GM12878 (cell line): Measurements from ENCODE around the gene SRCIN1. TPM values are rescaled to one million over a fixed set of nuclear protein-coding genes. Genes with fewer than 3 reads are reported as not detected.

ENCODE experiments used
- ATAC-seq: fragments of 200-7000 bp; cut with Tn5 transposase; 3 replicates; pipeline ENCODE4 v1.9.1; 2020; ENCODE audit warnings: mild to moderate bottlenecking, moderate library complexity
- BruUV-seq: library from RNA; stranded (reverse); fragments of 400-500 nt; replicated peaks from 2 replicates; lab custom pipeline; 2021; lab: Mats Ljungman, UMichigan
- CTCF ChIA-PET: fragments of 300-600 bp; sonication (Branson Sonifier 250); formaldehyde crosslinking; extraction: SDS; loops from one replicate; lab custom pipeline; 2021; ENCODE audit warnings: inconsistent platforms; lab: Yijun Ruan, JAX
- POLR2A ChIA-PET: fragments of 350-600 bp; formaldehyde crosslinking; extraction: SDS; loops from one replicate; lab custom pipeline; 2021; ENCODE audit warnings: inconsistent platforms; lab: Charles Lee
- RAD21 ChIA-PET: fragments of 300-600 bp; sonication (Branson Sonifier 250); formaldehyde crosslinking; loops from one replicate; lab custom pipeline; 2023; ENCODE audit warnings: antibody characterized with exemption; ENCODE audit not compliant: unreplicated experiment; lab: Charles Lee
- SMC1A ChIA-PET: fragments of 300-600 bp; sonication (Branson Sonifier 250); formaldehyde crosslinking; loops from one replicate; lab custom pipeline; 2023; ENCODE audit not compliant: unreplicated experiment, uncharacterized antibody; lab: Charles Lee
- DNase-seq: peaks from one replicate; pipeline ENCODE4 v3.0.0-alpha.2; 2011; ENCODE audit warnings: low read depth, low spot score
- FAIRE-seq: peaks from 3 replicates; lab custom pipeline; 2011; peaks lifted over from hg19 to GRCh38; lab: Jason Lieb, UNC
- H2AFZ ChIP-seq: 2 replicates; pipeline ENCODE4 v1.6.0; 2011; ENCODE audit warnings: low read depth, low read length, control low read depth; ENCODE audit not compliant: control insufficient read depth
- H3K27ac ChIP-seq: 2 replicates; pipeline ENCODE4 v1.5.1; 2011; ENCODE audit warnings: control low read depth; ENCODE audit not compliant: control insufficient read depth, insufficient read depth
- H3K27me3 ChIP-seq, 2 experiments: replicated peaks in 1 of 2; 2 replicates each; pipeline versions ENCODE4 v1.6.0 to v1.6.1; 2011; ENCODE audit warnings: low read length in 1 of 2; ENCODE audit not compliant: control insufficient read depth in 2 of 2, insufficient read depth in 2 of 2
- H3K36me3 ChIP-seq, 2 experiments: 2 replicates each; pipeline ENCODE4 v1.5.1; 2011; ENCODE audit warnings: low read length in 1 of 2; ENCODE audit not compliant: control insufficient read depth in 2 of 2, insufficient read depth in 2 of 2
- H3K4me1 ChIP-seq: 2 replicates; pipeline ENCODE4 v1.6.1; 2011; ENCODE audit warnings: mild to moderate bottlenecking, low read length, moderate library complexity, mixed read lengths; ENCODE audit not compliant: control insufficient read depth, insufficient read depth
- H3K4me2 ChIP-seq: 2 replicates; pipeline ENCODE4 v1.6.0; 2011; ENCODE audit warnings: control low read depth; ENCODE audit not compliant: control insufficient read depth, insufficient read depth
- H3K4me3 ChIP-seq: fragments of 200-600 bp; sonication (generic); 2 replicates; pipeline ENCODE4 v1.5.1; 2016
- H3K79me2 ChIP-seq: 2 replicates; pipeline ENCODE4 v1.6.0; 2011; ENCODE audit warnings: low read length; ENCODE audit not compliant: control insufficient read depth, insufficient read depth
- H3K9ac ChIP-seq: 2 replicates; pipeline ENCODE4 v1.8.0; 2011; ENCODE audit warnings: low read length, control low read depth, mixed read lengths; ENCODE audit not compliant: control insufficient read depth, insufficient read depth
- H3K9me3 ChIP-seq: replicated peaks from 3 replicates; pipeline ENCODE4 v1.5.1; 2011; ENCODE audit warnings: mild to moderate bottlenecking, low read length; ENCODE audit not compliant: control insufficient read depth, insufficient read depth
- H4K20me1 ChIP-seq: 2 replicates; pipeline ENCODE4 v1.6.0; 2011; ENCODE audit not compliant: control insufficient read depth, insufficient read depth
- BCL11A ChIP-seq: IDR thresholded peaks from 2 replicates; pipeline ENCODE4 v1.6.1; 2011; ENCODE audit warnings: low read depth, low read length
- CBX5 ChIP-seq: sonication (generic); IDR thresholded peaks from 2 replicates; pipeline ENCODE4 v1.6.1; 2016; ENCODE audit warnings: low read depth, moderate library complexity, mild to moderate bottlenecking, inconsistent platforms
- E4F1 ChIP-seq: fragments of 450-650 bp; IDR thresholded peaks from 2 replicates; pipeline ENCODE4 v1.6.1; 2018; ENCODE audit warnings: borderline replicate concordance, mild to moderate bottlenecking; ENCODE audit not compliant: partially characterized antibody
- EED ChIP-seq: sonication (generic); IDR thresholded peaks from 2 replicates; pipeline ENCODE4 v1.6.1; 2016; ENCODE audit warnings: antibody characterized with exemption, low read depth
- HDGF ChIP-seq: fragments of 450-650 bp; IDR thresholded peaks from 2 replicates; pipeline ENCODE4 v1.6.1; 2016; ENCODE audit warnings: antibody characterized with exemption
- LARP7 ChIP-seq: fragments of 450-650 bp; IDR thresholded peaks from 2 replicates; pipeline ENCODE4 v1.6.1; 2017; ENCODE audit warnings: mild to moderate bottlenecking
- PBX3 ChIP-seq: IDR thresholded peaks from 2 replicates; pipeline ENCODE4 v1.6.1; 2011; ENCODE audit warnings: mild to moderate bottlenecking, low read depth, low read length, moderate library complexity; ENCODE audit not compliant: insufficient replicate concordance
- PKNOX1 ChIP-seq: fragments of 450-650 bp; IDR thresholded peaks from 2 replicates; pipeline ENCODE4 v1.6.1; 2016; ENCODE audit warnings: mild to moderate bottlenecking
- RELA ChIP-seq: fragments of 450-650 bp; IDR thresholded peaks from 2 replicates; pipeline ENCODE4 v1.8.0; 2014; ENCODE audit warnings: borderline replicate concordance; ENCODE audit not compliant: partially characterized antibody
- RUNX3 ChIP-seq: IDR thresholded peaks from 2 replicates; pipeline ENCODE4 v1.6.1; 2012; ENCODE audit warnings: low read length, inconsistent platforms
- SUPT20H ChIP-seq: IDR thresholded peaks from 2 replicates; pipeline ENCODE4 v1.6.1; 2011; ENCODE audit warnings: low read depth, mild to moderate bottlenecking, low read length, moderate library complexity, borderline replicate concordance; ENCODE audit not compliant: control insufficient read depth
- YBX1 ChIP-seq: fragments of 450-650 bp; IDR thresholded peaks from 2 replicates; pipeline ENCODE4 v1.6.1; 2016; ENCODE audit warnings: antibody characterized with exemption
- ZNF217 ChIP-seq: fragments of 450-650 bp; IDR thresholded peaks from 2 replicates; pipeline ENCODE4 v1.6.1; 2017; ENCODE audit warnings: antibody characterized with exemption, mild to moderate bottlenecking
- ZNF24 ChIP-seq: fragments of 450-650 bp; IDR thresholded peaks from 2 replicates; pipeline ENCODE4 v1.6.1; 2017; ENCODE audit warnings: antibody characterized with exemption, mild to moderate bottlenecking
- WGBS: methylation state at CpG from one replicate; pipeline ENCODE4 v1.1.6; 2016; ENCODE audit warnings: low lambda C conversion rate; ENCODE audit not compliant: insufficient replicate concordance, insufficient coverage; ENCODE audit errors: missing lambda C conversion rate; 5-methylcytosine and 5-hydroxymethylcytosine counted together
- in situ Hi-C: fragments of 300-500 bp; cut with MboI; formaldehyde crosslinking; loops from 9 replicates; pipeline ENCODE4 v1.14.3; 2018; ENCODE audit warnings: mixed read lengths
- intact Hi-C: fragments of 100-400 bp; cut with micrococcal nuclease; formaldehyde crosslinking; loops from one replicate; pipeline ENCODE4 v1.14.2; 2022; ENCODE audit not compliant: unreplicated experiment
- polyA plus RNA-seq, 11 experiments: library from polyadenylated mRNA; depleted of rRNA in 4 of 11; unstranded in 6 of 11; stranded (reverse) in 5 of 11; fragments of >200 nt; fragmentation: Nextera tagmentation in 4 of 11; fragmentation: Illumina TruSeq in 1 of 11; extraction: Ambion mirVana in 4 of 11; extraction: Trizol in 1 of 11; gene quantifications; 1 replicate in 1 of 11; 2 replicates in 10 of 11; pipeline versions ENCODE4 v1.2.1 to v1.2.3, GENCODE V29; 2011 to 2016; ENCODE audit warnings: inconsistent platforms in 2 of 11, missing spikeins in 2 of 11, low read depth in 1 of 11
- total RNA-seq, 4 experiments: library from RNA; depleted of rRNA in 3 of 4; stranded (reverse); fragments of >200 nt in 3 of 4; fragmentation: Illumina TruSeq in 1 of 4; extraction: Trizol in 1 of 4; gene quantifications; 2 replicates each; pipeline versions ENCODE4 v1.2.1 to v1.2.3, GENCODE V29; 2013 to 2021

The SRCIN1 gene
- total and polyA plus RNA-seq, 10 of the 15 experiments (the other 5 are each of a cell fraction or from before 2014, with no cell fraction given): under 0.01 to 0.74 (median 0.20) TPM; not detected in 3

GRCh38 chr17:38587203-38587602, 18.5 kb downstream of the SRCIN1 start:
- no peak overlapping the region for H3K9ac ChIP-seq
- in situ Hi-C loops (no loop called here), intact Hi-C loops (loop anchor here (10.0 kb wide), 1 partner anchor 162 kb away; the partner anchor contains the start of gene ARHGAP23)
- H2AFZ ChIP-seq: no peak overlapping the region
- H3K27me3 ChIP-seq: peaks cover 0 to 3% of the 10 kb centered on the region in 2 experiments; a peak in 2 of 4 replicates
- no peaks in the 10 kb centered on the region for H3K79me2 ChIP-seq
- no peaks in the 10 kb centered on the region for H4K20me1 ChIP-seq
- no peaks in the 10 kb centered on the region for H3K36me3 ChIP-seq
- ChIA-PET SMC1A (interaction anchor here (0.6 to 1.8 kb wide), 4 partner anchors 28 to 76 kb away, joined by 3 to 8 read pairs (median 4); no protein-coding TSS in a partner anchor), RAD21 (interaction anchor here (1.8 to 11.0 kb wide), 3 partner anchors 28 to 80 kb away, joined by 8 to 130 read pairs (median 9); no protein-coding TSS in a partner anchor), CTCF (interaction anchor here (1.3 to 11.8 kb wide), 4 partner anchors 27 to 164 kb away, joined by 6 to 187 read pairs (median 91); no protein-coding TSS in a partner anchor), POLR2A (interaction anchor here (0.9 kb wide), 1 partner anchor 28 kb away, joined by 3 read pairs; no protein-coding TSS in a partner anchor)
- DNase-seq: no peak
- no peak overlapping the region for H3K27ac ChIP-seq
- H3K4me3 ChIP-seq: no peak overlapping the region
- TF ChIP-seq HDGF (no peak), PKNOX1 (no peak), RELA (no peak), SUPT20H (no peak), CBX5 (no peak), ZNF24 (no peak), PBX3 (no peak), ZNF217 (no peak), EED (no peak), RUNX3 (no peak), E4F1 (no peak), BCL11A (no peak), YBX1 (no peak), LARP7 (no peak)
- no TSS peak for BruUV-seq
- H3K4me2 ChIP-seq: no peak overlapping the region
- H3K9me3 ChIP-seq: no peaks in the 10 kb centered on the region
- peaks cover 22% of the 10 kb centered on the region for H3K4me1 ChIP-seq
- WGBS: 5% methylated on average over 4 of the region's 4 CpGs
- FAIRE-seq: no peak
- ATAC-seq: no peak
